Measurements from ENCODE around the gene LOXL4.

GRCh38 chr10:98270786-98271185, 2.8 kb upstream of the LOXL4 start:
- TF ChIP-seq CTCF (IDR thresholded peaks at IDR 0.05) (no peak), POLR2A (IDR thresholded peaks at IDR 0.05) (no peak)

All from uterus (tissue), 2 donors.